HG03175 (cell line): ENCODE measurements around the gene IER5L.
"Not testable (repeated sequence)": the region's sequence is repeated elsewhere in the genome, so short reads cannot be mapped to it uniquely, and the experiment has no call there.

Source experiments
- ATAC-seq: cut with Tn5 transposase; IDR thresholded peaks from one replicate; pipeline ENCODE4 v1.9.1; 2021; ENCODE audit warnings: mild to moderate bottlenecking, moderate library complexity; ENCODE audit not compliant: unreplicated experiment

Gene IER5L

GRCh38 chr9:129164246-129164930 is 13.7 kb downstream of the IER5L start:
- ATAC-seq, result no peak

GRCh38 chr9:129163753-129164152 is 14.3 kb downstream of the IER5L start:
- no peak for ATAC-seq

GRCh38 chr9:129163198-129163670 is 14.8 kb downstream of the IER5L start:
- ATAC-seq, result not testable (repeated sequence)

GRCh38 chr9:129162497-129163197 is 15.4 kb downstream of the IER5L start:
- ATAC-seq, result no peak

GRCh38 chr9:129161534-129161837 is 16.6 kb downstream of the IER5L start:
- ATAC-seq, result no peak

- no peak for ATAC-seq
Observed at GRCh38 chr9:129160712-129161533, 17.1 kb downstream of the IER5L start.

- ATAC-seq, result no peak
Observed at GRCh38 chr9:129156163-129156562, 21.9 kb downstream of the IER5L start.

GRCh38 chr9:129154866-129155477 is 23.1 kb downstream of the IER5L start:
- ATAC-seq, result no peak

GRCh38 chr9:129151469-129151868 is 26.6 kb downstream of the IER5L start:
- no peak for ATAC-seq

GRCh38 chr9:129150672-129151211 is 27.3 kb downstream of the IER5L start:
- ATAC-seq, result no peak

- ATAC-seq, result no peak
Observed at GRCh38 chr9:129150122-129150521, 27.9 kb downstream of the IER5L start.

- no peak for ATAC-seq
Observed at GRCh38 chr9:129149442-129149841, 28.6 kb downstream of the IER5L start.

GRCh38 chr9:129148463-129149204 is 29.4 kb downstream of the IER5L start:
- ATAC-seq, result no peak

GRCh38 chr9:129146441-129146941 is 31.6 kb downstream of the IER5L start:
- ATAC-seq, result no peak

GRCh38 chr9:129145841-129146292 is 32.2 kb downstream of the IER5L start:
- ATAC-seq, result no peak

GRCh38 chr9:129145316-129145715 is 32.7 kb downstream of the IER5L start:
- no peak for ATAC-seq

- ATAC-seq, result no peak
Observed at GRCh38 chr9:129143031-129143927, 34.8 kb downstream of the IER5L start.

GRCh38 chr9:129142138-129142935 is 35.7 kb downstream of the IER5L start:
- ATAC-seq, result no peak
